H9 (cell line): ENCODE measurements around the gene GFPT2. TPM values are rescaled to one million over a fixed set of nuclear protein-coding genes. Genes with fewer than 3 reads are reported as not detected.

Source experiments
- DNase-seq: peaks from one replicate; pipeline ENCODE4 v3.0.0-alpha.2; 2017
- H2AFZ ChIP-seq: one replicate; pipeline ENCODE4 v1.6.1; 2013; ENCODE audit warnings: mild to moderate bottlenecking, low read length, control low read depth, moderate library complexity
- H2AK5ac ChIP-seq: 2 replicates; pipeline ENCODE4 v1.6.1; 2013; ENCODE audit warnings: low read length, control low read depth, mixed read lengths; ENCODE audit not compliant: insufficient read length
- H2BK120ac ChIP-seq: one replicate; pipeline ENCODE4 v1.6.1; 2013; ENCODE audit warnings: low read depth, mild to moderate bottlenecking, low read length, control low read depth, inconsistent platforms; ENCODE audit not compliant: poor library complexity, severe bottlenecking
- H2BK12ac ChIP-seq: 2 replicates; pipeline ENCODE4 v1.6.1; 2013; ENCODE audit warnings: low read length, control low read depth, mixed read lengths, low read depth; ENCODE audit not compliant: insufficient read length
- H2BK15ac ChIP-seq: 2 replicates; pipeline ENCODE4 v1.6.1; 2013; ENCODE audit warnings: low read depth, low read length, control low read depth
- H2BK20ac ChIP-seq: one replicate; pipeline ENCODE4 v1.6.1; 2013; ENCODE audit warnings: low read depth, mild to moderate bottlenecking, low read length, control low read depth, inconsistent platforms; ENCODE audit not compliant: poor library complexity, severe bottlenecking
- H2BK5ac ChIP-seq: 2 replicates; pipeline ENCODE4 v1.6.1; 2013; ENCODE audit warnings: low read length, control low read depth, mixed read lengths; ENCODE audit not compliant: insufficient read length
- H3K14ac ChIP-seq: 2 replicates; pipeline ENCODE4 v1.6.1; 2013; ENCODE audit warnings: low read length, control low read depth; ENCODE audit not compliant: insufficient read depth
- H3K18ac ChIP-seq: 2 replicates; pipeline ENCODE4 v1.6.1; 2013; ENCODE audit warnings: low read depth, mild to moderate bottlenecking, mixed read lengths, low read length, control low read depth; ENCODE audit not compliant: insufficient read length
- H3K23ac ChIP-seq: 2 replicates; pipeline ENCODE4 v1.6.1; 2013; ENCODE audit warnings: low read length, control low read depth, mixed read lengths, low read depth; ENCODE audit not compliant: insufficient read length
- H3K23me2 ChIP-seq: 2 replicates; pipeline ENCODE4 v1.6.1; 2013; ENCODE audit warnings: low read depth, mild to moderate bottlenecking, mixed read lengths, low read length, control low read depth; ENCODE audit not compliant: insufficient read length, poor library complexity, severe bottlenecking
- H3K27ac ChIP-seq: 2 replicates; pipeline ENCODE4 v1.5.1; 2013; ENCODE audit warnings: low read length, control low read depth, mixed read lengths, low read depth; ENCODE audit not compliant: insufficient read length
- H3K27me3 ChIP-seq: 2 replicates; pipeline ENCODE4 v1.6.1; 2013; ENCODE audit warnings: low read length, control low read depth, inconsistent platforms; ENCODE audit not compliant: insufficient read depth
- H3K4ac ChIP-seq: 2 replicates; pipeline ENCODE4 v1.6.1; 2013; ENCODE audit warnings: low read depth, mild to moderate bottlenecking, control low read depth, inconsistent platforms, low read length, moderate library complexity
- H3K4me1 ChIP-seq: 2 replicates; pipeline ENCODE4 v1.6.1; 2013; ENCODE audit warnings: low read length, control low read depth, inconsistent platforms; ENCODE audit not compliant: insufficient read depth
- H3K4me2 ChIP-seq: 2 replicates; pipeline ENCODE4 v1.6.1; 2013; ENCODE audit warnings: low read length, control low read depth, mixed read lengths; ENCODE audit not compliant: insufficient read length, insufficient read depth
- H3K56ac ChIP-seq: 2 replicates; pipeline ENCODE4 v1.6.1; 2013; ENCODE audit warnings: low read depth, mild to moderate bottlenecking, mixed read lengths, low read length, control low read depth; ENCODE audit not compliant: insufficient read length
- H3K79me1 ChIP-seq: 2 replicates; pipeline ENCODE4 v1.6.1; 2013; ENCODE audit warnings: low read depth, mild to moderate bottlenecking, moderate library complexity, low read length, control low read depth, inconsistent platforms; ENCODE audit not compliant: insufficient read depth, poor library complexity, severe bottlenecking
- H3K79me2 ChIP-seq: 2 replicates; pipeline ENCODE4 v1.6.1; 2013; ENCODE audit warnings: low read length, control low read depth, inconsistent platforms; ENCODE audit not compliant: insufficient read depth
- H3K9ac ChIP-seq: 2 replicates; pipeline ENCODE4 v1.6.1; 2013; ENCODE audit warnings: low read length, control low read depth, mixed read lengths; ENCODE audit not compliant: insufficient read length; ENCODE audit errors: extremely low read depth
- H3K9me3 ChIP-seq: one replicate; pipeline ENCODE4 v1.6.1; 2013; ENCODE audit warnings: low read depth, low read length, inconsistent platforms; ENCODE audit not compliant: control insufficient read depth
- H3T11ph ChIP-seq: one replicate; pipeline ENCODE4 v1.6.1; 2013; ENCODE audit warnings: mild to moderate bottlenecking, low read length, control low read depth, inconsistent platforms
- H4K20me1 ChIP-seq: one replicate; pipeline ENCODE4 v1.6.1; 2013; ENCODE audit not compliant: control insufficient read depth, insufficient read length, insufficient read depth
- H4K5ac ChIP-seq: 2 replicates; pipeline ENCODE4 v1.6.1; 2013; ENCODE audit warnings: low read depth, mild to moderate bottlenecking, mixed read lengths, low read length, control low read depth; ENCODE audit not compliant: insufficient read length
- H4K8ac ChIP-seq: replicated peaks from 2 replicates; pipeline ENCODE4 v1.6.1; 2013; ENCODE audit warnings: low read length, control low read depth, mixed read lengths, low read depth; ENCODE audit not compliant: insufficient read length
- H4K91ac ChIP-seq: 2 replicates; pipeline ENCODE4 v1.6.1; 2013; ENCODE audit warnings: low read depth, mild to moderate bottlenecking, moderate library complexity, mixed read lengths, low read length, control low read depth; ENCODE audit not compliant: insufficient read length
- H3K27ac Mint-ChIP-seq, 3 experiments: 2 replicates in 2 of 3; 3 replicates in 1 of 3; pipeline ENCODE4 v1.8.0; 2020 to 2021; ENCODE audit warnings: mixed read lengths in 3 of 3, mild to moderate bottlenecking in 1 of 3, moderate library complexity in 1 of 3
- H3K27me3 Mint-ChIP-seq: 2 replicates; pipeline ENCODE4 v1.8.0; 2021; ENCODE audit warnings: low read depth, mild to moderate bottlenecking, moderate library complexity, mixed read lengths
- H3K36me3 Mint-ChIP-seq, 3 experiments: 2 replicates in 2 of 3; 3 replicates in 1 of 3; pipeline ENCODE4 v1.8.0; 2020 to 2021; ENCODE audit warnings: low read depth in 3 of 3, mixed read lengths in 3 of 3; ENCODE audit not compliant: insufficient read depth in 1 of 3
- H3K4me1 Mint-ChIP-seq, 2 experiments: 2 replicates each; pipeline ENCODE4 v1.8.0; 2020; ENCODE audit warnings: mixed read lengths in 2 of 2
- H3K4me3 Mint-ChIP-seq, 2 experiments: 2 replicates in 1 of 2; 3 replicates in 1 of 2; pipeline ENCODE4 v1.8.0; 2020 to 2021; ENCODE audit warnings: mild to moderate bottlenecking in 2 of 2, mixed read lengths in 2 of 2, moderate library complexity in 1 of 2
- H3K9me3 Mint-ChIP-seq, 2 experiments: 2 replicates in 1 of 2; 3 replicates in 1 of 2; pipeline ENCODE4 v1.8.0; 2020; ENCODE audit warnings: mild to moderate bottlenecking in 2 of 2, mixed read lengths in 2 of 2, moderate library complexity in 1 of 2
- WGBS: extraction: QIAGEN DNeasy Blood & Tissue Kit; methylation state at CpG from one replicate; pipeline ENCODE4 v1.1.7; 2013; ENCODE audit warnings: missing lambda C conversion rate, low lambda C conversion rate, mixed read lengths; ENCODE audit not compliant: insufficient read length; ENCODE audit errors: extremely low coverage; 5-methylcytosine and 5-hydroxymethylcytosine counted together
- total RNA-seq: library from RNA; stranded (reverse); gene quantifications from 2 replicates; pipeline ENCODE4 v1.2.1, GENCODE V29; 2021
- TF ChIP-seq, protein P1 (sequence below): fragments of 200-600 bp; sonication (generic); conservative IDR thresholded peaks from 3 replicates; pipeline ENCODE4 v1.8.0; 2021; ENCODE audit warnings: antibody characterized with exemption, mild to moderate bottlenecking

The GFPT2 gene
- total RNA-seq, 1 experiment from 2014 or later = 89.8 TPM

DNA sequence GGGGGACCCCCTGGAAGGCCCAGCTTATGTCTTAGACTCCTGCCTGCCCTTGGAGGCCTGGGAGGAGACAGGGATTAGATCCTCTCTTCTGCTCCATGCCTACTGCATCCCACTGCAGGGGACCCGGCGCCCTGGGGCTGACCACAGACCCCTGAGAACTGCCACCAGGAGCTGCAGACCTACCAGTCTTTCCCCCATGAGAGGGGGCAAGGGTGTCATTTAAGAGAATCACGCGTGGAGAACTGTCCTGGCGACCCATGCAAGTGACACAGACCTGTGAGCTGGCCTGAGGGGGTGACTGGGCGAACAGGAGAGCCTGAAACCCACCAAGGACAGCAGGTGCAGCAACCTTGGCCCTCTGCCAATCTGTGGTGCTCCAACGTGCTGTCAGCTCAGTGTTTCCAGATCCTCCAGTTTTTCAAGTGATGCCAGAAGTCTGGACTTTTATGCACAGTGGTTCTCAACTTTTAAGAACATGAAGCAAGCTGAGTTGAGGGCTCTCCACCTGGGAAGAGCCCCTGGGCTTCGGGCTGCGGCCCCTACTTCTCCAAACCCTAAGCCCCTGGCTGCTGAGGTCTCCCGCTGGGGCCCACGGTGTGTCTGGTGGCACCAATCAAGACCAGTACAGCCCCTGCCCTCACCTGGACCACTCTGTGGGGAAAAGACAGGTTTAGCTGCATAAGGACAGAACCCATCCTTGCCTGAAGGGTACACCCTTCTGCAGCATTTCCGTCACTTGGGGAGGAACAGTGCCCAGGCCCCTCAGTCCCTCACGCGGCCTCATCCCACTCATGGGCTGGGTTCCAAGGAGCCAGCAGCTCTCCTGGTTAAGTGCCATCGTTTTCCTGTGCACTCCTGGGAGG is 18.2 kb downstream of the GFPT2 start:
- Histone ChIP-seq H3K23me2 (no peaks in the 10 kb centered on the region), H3K4ac (no peak overlapping the region), H2BK20ac (no peak overlapping the region), H2BK5ac (no peak overlapping the region), H3K79me1 (no peaks in the 10 kb centered on the region), H4K91ac (no peak overlapping the region), H3K56ac (no peak overlapping the region), H3K4me2 (no peak overlapping the region), H3K27ac (no peak overlapping the region), H3K23ac (no peak overlapping the region), H3K9me3 (no peaks in the 10 kb centered on the region), H3K14ac (no peak overlapping the region; the same call in 1 of the 2 replicates), H2BK120ac (no peak overlapping the region), H3K9ac (no peak overlapping the region), H2AK5ac (no peak overlapping the region), H2BK12ac (no peak overlapping the region), H3K4me1 (peaks cover 7% of the 10 kb centered on the region), H3K18ac (no peak overlapping the region), H2AFZ (no peak overlapping the region), H4K20me1 (no peaks in the 10 kb centered on the region), H4K8ac (no peak overlapping the region), H4K5ac (no peak overlapping the region), H3K27me3 (no peaks in the 10 kb centered on the region), H3T11ph (no peak overlapping the region), H2BK15ac (no peak overlapping the region), H3K79me2 (peaks cover 3% of the 10 kb centered on the region; the same call in 1 of the 2 replicates)
- Mint-ChIP-seq H3K27ac (peak overlapping the region in 2 of 3 experiments; percentile 77 to 83; a peak in 2 of 7 replicates), H3K9me3 (peaks cover 3 to 7% of the 10 kb centered on the region in 2 experiments; a peak in 3 of 5 replicates), H3K27me3 (no peaks in the 10 kb centered on the region; the same call in 1 of the 2 replicates), H3K4me1 (peaks cover 31 to 32% of the 10 kb centered on the region in 2 experiments), H3K36me3 (peaks cover 79 to 84% (median 82%) of the 10 kb centered on the region in 3 experiments), H3K4me3 (no peak overlapping the region)
- WGBS = no CpG with 5 or more reads among the region's 15 CpGs
- DNase-seq = no peak
- TF ChIP-seq, protein P1, sequence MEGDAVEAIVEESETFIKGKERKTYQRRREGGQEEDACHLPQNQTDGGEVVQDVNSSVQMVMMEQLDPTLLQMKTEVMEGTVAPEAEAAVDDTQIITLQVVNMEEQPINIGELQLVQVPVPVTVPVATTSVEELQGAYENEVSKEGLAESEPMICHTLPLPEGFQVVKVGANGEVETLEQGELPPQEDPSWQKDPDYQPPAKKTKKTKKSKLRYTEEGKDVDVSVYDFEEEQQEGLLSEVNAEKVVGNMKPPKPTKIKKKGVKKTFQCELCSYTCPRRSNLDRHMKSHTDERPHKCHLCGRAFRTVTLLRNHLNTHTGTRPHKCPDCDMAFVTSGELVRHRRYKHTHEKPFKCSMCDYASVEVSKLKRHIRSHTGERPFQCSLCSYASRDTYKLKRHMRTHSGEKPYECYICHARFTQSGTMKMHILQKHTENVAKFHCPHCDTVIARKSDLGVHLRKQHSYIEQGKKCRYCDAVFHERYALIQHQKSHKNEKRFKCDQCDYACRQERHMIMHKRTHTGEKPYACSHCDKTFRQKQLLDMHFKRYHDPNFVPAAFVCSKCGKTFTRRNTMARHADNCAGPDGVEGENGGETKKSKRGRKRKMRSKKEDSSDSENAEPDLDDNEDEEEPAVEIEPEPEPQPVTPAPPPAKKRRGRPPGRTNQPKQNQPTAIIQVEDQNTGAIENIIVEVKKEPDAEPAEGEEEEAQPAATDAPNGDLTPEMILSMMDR = no peak
